Right ventricle myocardium inferior (tissue), 1 donor: ENCODE data around the gene ZRANB2. TPM values are rescaled to one million over a fixed set of nuclear protein-coding genes. Genes with fewer than 3 reads are reported as not detected.
A peak's percentile ranks its signal among the peaks of the same experiment; 100 is the strongest.

Source experiments
- ATAC-seq: fragments of 200-7000 bp; cut with Tn5 transposase; one replicate; pipeline ENCODE4 v1.9.1; 2020; ENCODE audit warnings: mild to moderate bottlenecking, moderate library complexity
- DNase-seq: peaks from one replicate; pipeline ENCODE4 v3.0.0; 2021; ENCODE audit errors: missing footprints
- intact Hi-C: fragments of 100-400 bp; cut with DNase I; formaldehyde crosslinking; loops from one replicate; pipeline ENCODE4 v1.11.0; 2022
- total RNA-seq: library from RNA; stranded (reverse); fragmentation: NEBNext Ultra II Directional; extraction: Animal tissue kit (Norgen Biotek cat#: 25700); gene quantifications from one replicate; pipeline ENCODE4 v1.2.1, GENCODE V29; 2021
- donor health status: DM: no; HTN: yes; CAD: no; lungs with severe emphysema.

Gene ZRANB2
- total RNA-seq, 1 donor from 2014 or later, result 46.5 TPM

DNA sequence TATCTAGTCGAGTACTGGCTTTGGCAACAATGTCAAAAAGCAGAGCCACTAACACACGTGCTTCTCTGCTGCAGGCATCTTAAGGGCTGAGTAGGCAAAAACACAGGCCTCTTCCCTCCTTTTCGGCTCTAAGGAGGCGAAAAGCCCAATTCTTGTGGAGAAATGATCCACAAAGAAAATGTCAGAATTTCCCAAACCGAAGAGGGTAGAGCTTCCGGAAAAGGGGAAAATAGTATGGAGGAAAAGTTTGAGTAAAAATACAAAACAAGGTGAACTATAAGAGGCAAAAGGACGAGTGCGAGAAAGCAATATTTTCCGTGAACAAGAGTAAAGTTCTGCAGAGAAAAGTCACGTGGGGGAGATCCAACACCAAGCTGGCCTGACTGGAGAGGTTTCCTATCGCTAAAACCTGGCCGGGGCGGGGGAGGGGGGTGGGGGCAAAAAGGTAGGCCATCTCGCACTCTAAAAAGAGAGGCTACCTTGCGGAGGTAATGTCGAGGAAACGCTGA lies 551 bp downstream of the ZRANB2 start:
- ATAC-seq (no peak), DNase-seq (no peak)
- intact Hi-C loops, result loop anchor here (10.0 kb wide), 1 partner anchor 445 kb away; no protein-coding TSS in a partner anchor

DNA sequence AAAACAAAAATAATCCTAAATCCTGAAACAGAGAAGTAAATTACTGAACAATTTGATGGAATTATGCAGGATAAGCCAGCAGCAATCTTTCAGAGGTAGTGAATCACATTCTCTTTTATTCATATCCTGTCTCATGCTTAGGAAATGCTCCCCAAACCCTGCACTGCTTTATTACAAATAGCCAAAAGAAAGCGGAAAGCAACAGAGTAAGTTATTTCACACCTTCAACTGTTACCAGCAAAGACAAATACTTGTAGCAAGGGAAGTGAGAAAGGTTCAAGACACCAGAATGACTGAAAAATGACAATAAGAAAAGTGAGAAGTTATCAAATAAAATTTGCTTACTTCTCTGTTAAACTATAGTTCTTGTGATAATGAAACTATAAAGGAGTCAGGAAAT lies 6.2 kb downstream of the ZRANB2 start:
- ATAC-seq (no peak), DNase-seq (no peak)
- intact Hi-C loops, result no loop called here

DNA sequence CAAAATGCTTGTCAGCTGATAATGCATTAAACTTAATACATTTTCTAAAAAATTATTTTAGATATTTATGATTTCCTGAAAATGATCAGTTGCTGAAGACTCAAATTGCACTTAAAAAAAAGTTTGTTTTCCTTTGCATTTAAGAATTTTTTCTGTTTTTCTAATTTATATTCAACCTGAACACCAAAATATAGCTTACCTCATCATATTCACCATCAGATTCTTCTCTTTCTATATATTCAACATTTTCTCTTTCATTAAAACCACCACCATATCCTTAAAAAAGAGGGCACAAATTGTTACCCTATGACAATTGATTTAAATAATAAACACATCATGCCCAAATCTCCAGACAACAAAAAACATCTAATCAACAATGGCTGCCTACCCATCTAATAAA lies 8.6 kb downstream of the ZRANB2 start:
- DNase-seq, result no peak
- intact Hi-C loops, result no loop called here
- ATAC-seq, result no peak

DNA sequence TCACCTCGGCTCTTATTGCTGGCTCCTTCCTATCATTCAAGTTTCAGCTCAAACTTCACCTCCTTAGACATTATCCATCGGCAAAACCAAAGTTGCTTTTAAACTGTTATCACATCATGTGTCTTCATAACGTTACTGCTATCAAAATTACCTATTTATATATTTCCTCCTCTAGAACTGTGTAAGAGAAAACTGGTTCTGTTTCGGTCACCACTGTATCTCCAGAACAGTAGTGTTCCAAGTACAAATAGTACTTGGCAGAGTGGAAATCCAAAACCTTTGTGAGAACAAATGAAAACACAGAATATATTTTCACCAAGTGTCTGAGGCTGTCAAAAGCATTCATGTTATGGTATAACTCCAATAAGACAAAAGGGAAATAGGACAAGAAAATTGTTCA lies 9.1 kb downstream of the ZRANB2 start:
- DNase-seq (no peak), ATAC-seq (no peak)
- intact Hi-C loops, result no loop called here

DNA sequence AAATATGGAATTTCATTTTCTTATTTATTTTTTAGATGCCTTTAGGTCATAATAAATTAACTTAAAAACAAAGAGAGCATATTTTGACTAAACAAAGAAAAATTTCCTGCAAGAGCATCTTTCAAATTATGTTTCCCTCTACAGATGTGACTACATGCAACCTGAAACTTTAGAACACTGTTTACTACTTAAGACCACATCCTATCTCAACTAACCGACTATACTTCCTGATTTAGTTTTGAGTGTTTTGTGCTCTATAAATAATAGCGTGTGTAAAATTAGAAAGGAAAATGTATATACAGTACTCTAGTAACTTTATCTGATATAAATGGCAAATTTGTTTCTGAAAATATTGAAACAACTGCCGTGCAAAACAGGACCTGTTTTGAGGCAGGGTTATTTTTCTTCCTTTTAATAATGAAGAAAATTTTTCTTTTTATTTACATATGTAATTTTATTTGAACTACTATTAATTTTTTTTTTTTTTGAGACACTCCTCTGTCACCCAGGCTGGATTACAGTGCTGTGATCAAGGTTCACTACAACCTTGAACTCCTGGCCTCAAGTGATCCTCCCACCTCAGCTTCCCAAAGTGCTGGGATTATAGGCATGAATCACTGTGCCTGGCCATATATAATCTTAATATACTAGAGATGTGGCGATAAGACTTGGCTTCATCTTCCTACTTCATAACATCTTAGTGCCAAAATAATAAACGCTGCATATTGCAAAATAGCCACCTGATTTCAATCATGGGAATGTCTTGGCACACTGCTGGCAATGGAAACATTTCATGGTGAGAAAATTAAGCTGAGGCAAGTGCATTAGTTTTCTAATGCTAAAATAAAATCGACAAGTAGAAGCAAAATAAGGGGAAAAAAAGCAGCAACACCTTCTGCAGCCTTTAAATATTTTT lies 12.3 kb downstream of the ZRANB2 start:
- intact Hi-C loops, result no loop called here
- no peak for ATAC-seq

DNA sequence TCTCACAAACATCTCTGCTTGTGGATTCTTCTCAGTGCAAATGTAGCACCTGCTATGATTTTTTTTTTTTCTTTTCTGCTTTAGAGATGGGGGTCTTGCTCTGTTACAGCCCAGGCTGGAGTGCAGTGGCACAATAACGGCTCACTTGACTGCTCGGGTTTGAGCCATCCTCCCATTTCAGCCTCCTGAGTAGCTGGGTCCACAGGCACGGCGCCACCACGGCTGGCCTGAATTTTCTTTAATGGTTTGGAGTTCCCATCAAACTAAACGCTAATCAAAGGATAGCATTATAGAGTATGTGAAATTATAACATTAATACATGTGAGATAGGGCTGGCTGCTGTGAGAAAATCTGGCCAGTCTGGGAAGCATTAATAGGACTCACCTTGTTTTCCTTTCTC lies 26.0 kb downstream of the ZRANB2 start:
- DNase-seq (no peak), ATAC-seq (peak; percentile 4)
- intact Hi-C loops, result no loop called here

More for the DNA sequence above, 12.3 kb downstream of the ZRANB2 start:
- no peak for DNase-seq

DNA sequence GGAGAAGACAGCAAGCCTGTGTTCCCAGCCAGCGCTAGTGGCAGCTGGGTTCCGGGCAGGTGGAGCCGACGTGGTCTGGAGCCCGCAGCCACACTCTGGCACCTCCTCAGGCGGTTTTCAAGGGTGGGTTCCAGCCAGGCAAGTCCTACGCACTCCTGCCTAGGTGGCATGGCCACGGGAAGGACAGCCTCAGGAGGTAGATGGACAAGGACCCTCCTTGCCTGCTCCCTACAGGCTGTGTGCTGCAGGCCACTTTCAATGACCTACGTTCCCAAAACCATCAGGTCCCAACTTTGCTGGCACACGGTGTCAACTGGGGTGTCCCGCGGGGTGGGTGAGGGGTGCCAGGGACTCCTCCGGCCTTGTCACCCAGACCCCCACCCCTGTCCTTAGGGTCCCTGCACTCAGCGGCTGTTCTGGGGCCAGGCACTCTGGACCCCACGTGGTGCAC lies 26.5 kb downstream of the ZRANB2 start:
- intact Hi-C loops, result no loop called here
- ATAC-seq (peak; percentile 51), DNase-seq (no peak)

DNA sequence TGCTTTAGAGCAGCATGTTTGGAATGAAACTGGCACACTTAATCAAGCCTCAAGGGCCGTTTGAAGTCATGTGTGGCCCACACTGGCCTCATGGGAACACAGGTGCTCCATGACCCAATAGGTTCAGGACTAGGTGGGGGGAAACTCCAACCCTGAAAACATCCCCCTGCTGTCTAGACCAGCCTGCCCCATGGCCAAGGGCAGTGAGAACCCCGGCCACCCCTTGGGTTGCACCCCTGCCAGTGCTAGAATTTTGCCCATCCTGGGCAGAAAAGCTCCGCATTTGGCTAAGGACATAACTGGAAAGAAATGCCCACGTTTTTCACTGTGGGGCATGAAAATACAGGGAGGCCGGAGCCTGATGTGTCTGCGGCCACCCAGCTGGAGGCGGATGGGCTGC lies 27.1 kb downstream of the ZRANB2 start:
- intact Hi-C loops, result no loop called here
- no peak for DNase-seq
- ATAC-seq, result no peak

DNA sequence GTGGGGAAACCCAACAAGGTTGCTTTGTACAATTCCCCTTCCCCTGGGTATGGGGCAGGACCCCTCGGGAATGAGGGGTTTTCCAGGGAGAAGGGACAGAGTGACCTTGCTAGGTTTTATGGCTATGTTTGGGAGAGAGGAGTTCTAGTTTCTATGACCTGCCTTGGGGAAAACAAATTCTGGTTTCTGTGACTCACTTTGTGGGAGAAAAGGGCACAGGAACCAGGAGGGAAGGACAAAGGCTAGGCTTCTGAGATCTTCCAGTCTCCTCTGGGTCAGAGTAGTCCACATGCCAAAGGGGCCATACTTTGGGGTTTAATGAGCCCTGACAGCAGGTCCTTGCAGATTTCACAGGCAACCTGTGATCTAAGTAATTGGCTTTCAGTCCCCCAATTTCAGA lies 27.7 kb downstream of the ZRANB2 start:
- intact Hi-C loops, result no loop called here
- ATAC-seq (no peak), DNase-seq (no peak)

DNA sequence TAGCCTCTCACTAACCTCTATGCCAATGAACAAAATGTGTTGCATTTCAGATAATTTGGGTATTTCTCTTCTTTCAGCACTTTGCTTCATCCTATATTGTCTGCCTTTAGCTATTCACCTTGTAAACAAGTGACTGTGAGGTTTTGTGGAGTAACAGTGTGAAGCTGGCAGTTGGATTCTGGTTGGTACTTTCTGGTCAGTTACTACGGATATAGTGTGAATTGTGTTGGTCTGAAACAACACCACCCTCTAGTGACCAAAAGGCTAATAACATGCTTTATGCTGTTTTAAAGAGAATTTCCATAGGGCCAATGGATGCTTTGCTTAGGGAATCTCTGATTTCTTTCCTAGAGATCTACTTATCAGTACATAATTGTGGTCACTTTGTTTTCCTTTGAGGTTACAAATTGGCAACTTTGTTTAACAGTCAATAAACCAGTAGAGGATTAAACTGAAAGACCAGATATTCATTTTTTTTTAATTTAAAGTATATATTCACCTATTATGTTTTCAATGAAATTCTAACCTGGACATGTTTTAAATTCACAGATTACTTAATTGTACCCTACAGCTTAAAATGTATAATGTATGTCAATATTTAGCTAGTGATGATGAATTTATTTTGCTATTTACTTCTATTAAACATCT lies 30.8 kb downstream of the ZRANB2 start:
- no peak for DNase-seq
- intact Hi-C loops, result loop anchor here (2.0 kb wide), 2 partner anchors 365 to 521 kb away; no protein-coding TSS in a partner anchor
- ATAC-seq, result peak; percentile 49

DNA sequence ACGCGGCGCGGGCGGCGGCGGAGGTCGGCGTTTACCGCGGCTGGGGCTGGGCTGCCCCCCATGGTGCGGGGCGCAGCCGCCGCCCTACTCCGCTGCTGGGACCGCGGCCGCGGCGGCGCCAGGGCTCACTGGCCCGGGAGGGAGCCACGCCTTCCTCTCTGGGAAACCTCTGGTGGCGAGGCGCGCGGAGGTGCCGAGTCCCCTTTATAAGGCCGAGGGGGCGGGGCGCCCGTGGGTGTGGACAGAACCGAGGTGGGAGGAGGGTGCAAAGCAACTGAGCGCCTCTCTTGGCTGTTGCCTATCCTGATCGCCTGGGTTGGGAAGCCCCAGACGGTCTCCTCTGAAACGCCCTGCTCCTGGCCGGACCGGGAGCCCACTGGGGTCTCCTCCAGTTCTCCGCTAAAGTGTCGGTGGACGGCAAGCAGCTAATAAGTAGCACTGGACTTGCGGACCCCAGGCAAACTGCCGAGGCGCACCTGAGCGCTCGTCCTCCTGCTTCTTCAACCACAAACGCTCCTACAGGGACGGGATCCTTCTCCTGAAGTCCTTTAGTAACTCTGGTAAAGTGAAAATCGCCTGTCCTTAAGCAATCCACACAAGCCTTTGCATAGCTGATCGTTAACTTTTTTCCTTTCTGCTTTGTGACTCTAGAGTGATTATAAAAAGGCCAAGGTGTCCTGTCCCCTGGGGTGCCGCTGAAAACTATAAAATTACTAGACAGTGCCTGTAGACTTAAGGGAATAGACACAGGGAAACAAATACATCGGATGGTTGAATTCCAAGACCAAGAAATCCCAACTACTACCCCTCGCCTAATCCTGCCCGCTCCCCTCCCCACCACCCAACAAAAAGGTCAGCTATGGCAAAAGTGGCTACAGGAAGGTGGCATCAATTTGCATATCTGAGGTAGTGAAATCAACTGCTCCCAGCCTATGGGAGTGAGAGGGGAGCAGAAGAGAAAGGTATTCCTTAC lies 32.9 kb downstream of the ZRANB2 start, which contains the start of gene PTGER3:
Gene PTGER3, minus strand, starts transcription at position 182 of the 973 bp plus-strand sequence. CDS start 239 bp downstream, outside the sequence.
- ATAC-seq, result peak; percentile 74
- intact Hi-C loops, result no loop called here
- peak; percentile 91 for DNase-seq

DNA sequence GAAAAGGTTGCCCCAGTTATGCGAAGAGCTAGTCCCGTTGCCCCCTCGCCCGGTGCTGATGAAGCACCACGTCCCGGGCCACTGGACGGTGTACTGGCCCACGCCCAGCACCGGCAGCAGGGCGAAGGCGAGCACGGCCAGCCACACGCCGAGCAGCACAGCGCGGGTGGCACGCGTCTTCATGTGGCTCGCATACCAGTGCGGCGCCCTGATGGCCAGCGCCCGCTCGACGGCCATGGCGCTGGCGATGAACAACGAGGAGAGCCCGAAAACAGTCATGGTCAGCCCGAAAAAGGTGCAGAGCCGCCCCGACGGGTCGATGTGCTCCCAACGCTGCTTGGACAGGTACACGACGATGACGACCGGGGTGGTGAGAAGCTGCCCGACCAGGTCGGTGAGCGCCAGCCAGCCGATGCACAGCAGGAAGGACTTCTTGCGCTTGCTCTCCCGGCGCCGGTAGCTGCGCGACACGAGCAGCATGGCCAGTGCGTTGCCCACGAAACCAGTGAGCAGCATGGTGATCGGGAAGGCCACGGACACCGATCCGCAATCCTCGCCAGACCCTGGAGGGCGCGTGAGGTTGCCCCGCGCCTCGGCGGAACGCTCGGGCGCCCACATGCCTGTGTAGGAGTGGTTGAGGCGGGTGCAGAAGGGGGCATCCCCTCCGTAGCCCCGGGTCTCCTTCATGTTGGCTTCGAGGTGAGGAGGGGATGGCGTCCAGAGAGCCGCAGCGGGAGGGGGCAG lies 33.8 kb downstream of the ZRANB2 start:
- ATAC-seq, result peak; percentile 22
- intact Hi-C loops, result no loop called here
- DNase-seq, result peak; percentile 58

DNA sequence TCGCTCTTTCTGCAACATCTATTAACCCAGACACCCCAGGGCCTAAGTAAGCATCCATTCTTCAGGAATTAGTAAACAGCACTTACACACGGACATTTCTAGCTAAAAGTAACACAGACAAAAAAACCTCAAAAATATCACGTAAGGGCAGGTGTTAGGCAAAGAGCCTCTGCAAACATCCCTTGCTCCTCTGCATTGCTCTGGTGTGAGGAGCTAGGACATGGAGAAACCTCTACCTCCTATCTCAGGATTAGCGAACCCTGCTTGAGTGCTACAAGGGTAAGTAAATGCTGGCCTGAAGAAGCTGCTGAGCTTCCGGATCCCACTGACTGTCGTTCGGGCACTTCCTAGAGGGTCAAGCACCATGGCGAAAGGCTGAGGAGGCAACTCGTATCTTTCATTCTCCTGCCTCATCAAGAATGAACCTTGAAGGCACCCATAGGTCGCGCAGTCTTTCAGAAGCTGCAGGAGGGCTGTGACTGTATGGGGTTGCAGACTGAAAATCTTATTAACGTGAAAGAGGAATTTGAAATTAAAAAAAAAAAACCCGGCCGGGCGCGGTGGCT lies 35.3 kb downstream of the ZRANB2 start:
- ATAC-seq (no peak), DNase-seq (peak; percentile 31)
- intact Hi-C loops, result no loop called here

DNA sequence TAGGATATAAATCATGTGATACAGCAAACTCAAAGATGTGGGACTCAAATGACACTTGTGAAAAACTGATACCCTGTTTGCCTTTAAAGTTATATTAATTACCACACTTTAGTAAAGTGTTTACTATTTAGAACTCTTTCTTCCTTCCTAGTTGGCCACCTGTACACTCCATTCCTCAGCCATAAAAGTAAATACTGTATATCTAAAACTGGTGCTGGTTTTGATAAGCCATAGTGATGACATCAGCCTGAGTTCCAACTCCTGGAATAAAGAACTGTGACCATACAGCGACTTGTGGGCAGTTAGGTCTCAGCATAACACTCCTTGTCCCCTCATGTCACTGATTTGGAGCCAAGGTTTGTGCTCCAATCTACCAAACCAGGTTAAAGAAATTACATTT lies 36.0 kb downstream of the ZRANB2 start:
- intact Hi-C loops, result no loop called here
- ATAC-seq (no peak), DNase-seq (no peak)

DNA sequence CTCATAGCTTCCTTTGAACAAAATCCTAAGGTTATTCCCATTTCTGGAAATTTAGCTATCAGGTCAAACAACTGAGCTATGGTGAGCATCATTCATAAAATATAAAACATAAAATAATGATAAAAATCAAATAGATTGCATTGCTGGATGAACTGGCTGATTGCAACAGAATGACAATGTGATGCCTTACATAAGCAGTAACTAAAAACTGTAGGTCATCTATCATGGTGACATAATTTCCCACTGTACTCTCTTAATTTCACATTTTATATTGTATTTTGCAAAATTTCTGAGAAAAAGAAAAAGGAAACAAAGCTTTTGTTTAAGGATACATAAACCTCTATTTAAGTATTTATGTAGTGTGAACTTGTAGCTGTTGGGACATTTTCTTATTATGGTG lies 37.8 kb downstream of the ZRANB2 start:
- intact Hi-C loops, result no loop called here
- DNase-seq (no peak), ATAC-seq (no peak)

DNA sequence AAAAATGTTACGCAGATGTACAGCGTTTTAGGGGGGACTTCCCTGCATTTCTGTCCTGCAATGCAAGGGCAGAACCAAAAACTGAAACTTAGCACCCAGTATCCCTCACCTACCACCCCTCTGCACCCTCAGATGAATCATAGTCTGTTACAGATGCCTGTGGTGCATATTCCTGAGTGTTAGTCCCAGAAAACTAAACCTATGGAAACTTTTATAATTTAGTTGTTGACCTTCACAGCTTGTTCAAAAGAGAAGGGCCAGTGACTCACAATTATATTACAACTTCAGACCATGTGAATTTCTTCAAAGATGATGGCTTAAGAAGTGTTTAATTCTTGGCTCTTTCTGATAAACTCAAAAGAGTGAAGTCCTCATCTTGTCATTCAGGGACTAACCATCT lies 39.0 kb downstream of the ZRANB2 start:
- intact Hi-C loops, result no loop called here
- ATAC-seq, result no peak
- DNase-seq, result no peak

DNA sequence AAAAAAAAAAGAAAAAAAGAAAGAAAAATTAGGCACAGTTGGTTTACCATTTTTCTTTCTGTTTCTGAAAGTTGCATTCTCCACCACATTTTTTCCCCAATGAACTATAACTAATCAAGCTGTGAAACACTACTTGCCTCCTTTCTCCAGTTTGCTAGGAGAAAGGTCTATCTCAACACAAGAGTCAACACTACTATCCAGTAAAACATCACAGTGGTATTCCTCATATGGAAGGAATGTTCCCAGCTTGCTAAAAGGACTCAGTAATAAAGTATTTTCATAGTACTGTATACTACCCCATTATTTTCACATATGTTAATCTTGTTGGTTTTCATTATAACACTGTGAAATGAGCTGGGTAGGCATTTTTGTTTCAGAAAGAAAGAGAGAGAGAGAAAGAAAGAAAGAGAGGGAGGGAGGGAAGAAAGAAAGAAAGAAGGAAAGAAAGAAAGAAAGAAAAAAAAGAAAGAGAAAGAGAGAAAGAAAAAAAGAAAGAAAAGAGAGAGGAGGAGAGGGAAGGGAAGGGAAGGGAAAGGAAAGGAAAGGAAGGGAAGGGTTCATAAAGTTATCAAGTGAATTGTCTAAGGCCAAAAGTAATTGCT lies 41.1 kb downstream of the ZRANB2 start:
- no peak for ATAC-seq

More for the DNA sequence above, 41.1 kb downstream of the ZRANB2 start:
- intact Hi-C loops, result no loop called here
- no peak for DNase-seq
